NT2/D1 (cell line): ENCODE results near the gene MYO1A.

Experiments
- YY1 ChIP-seq: IDR thresholded peaks from 2 replicates; pipeline ENCODE4 v1.6.1; 2011; ENCODE audit not compliant: insufficient read length, insufficient read depth
- ZNF274 ChIP-seq: IDR thresholded peaks from 2 replicates; pipeline ENCODE4 v1.6.1; 2011; ENCODE audit warnings: mild to moderate bottlenecking, low read depth, low read length

- TF ChIP-seq YY1 (no peak), ZNF274 (no peak)
Observed at GRCh38 chr12:57048423-57049118, 1.4 kb downstream of the MYO1A start.
